ENCODE results near the gene VCL. TPM values are rescaled to one million over a fixed set of nuclear protein-coding genes. Genes with fewer than 3 reads are reported as not detected.

VCL gene
- total RNA-seq, 1 experiment from 2014 or later: 291 TPM

- H2AK5ac ChIP-seq (ENCODE audit: insufficient read length, low read length): no peak overlapping the region
These were observed 23.5 kb downstream of the VCL start for GRCh38 chr10:74021248-74022055.

More at GRCh38 chr10:74021248-74022055, 23.5 kb downstream of the VCL start:
- Histone ChIP-seq H3K23ac (ENCODE audit: insufficient read length, low read depth, low read length) (no peak overlapping the region), H3K56ac (ENCODE audit: insufficient read length, low read depth, low read length) (no peak overlapping the region), H3K23me2 (ENCODE audit: insufficient read length, low read depth, low read length, poor library complexity, severe bottlenecking) (no peaks in the 10 kb centered on the region), H2BK15ac (ENCODE audit: low read depth, low read length) (no peak overlapping the region), H3K14ac (ENCODE audit: insufficient read depth, low read length) (no peak overlapping the region), H2BK5ac (ENCODE audit: insufficient read length, low read length) (no peak overlapping the region), H3K18ac (ENCODE audit: insufficient read length, low read depth, low read length) (no peak overlapping the region), H3T11ph (ENCODE audit: low read length) (no peak overlapping the region), H2AFZ (ENCODE audit: low read length) (no peak overlapping the region), H3K27ac (ENCODE audit: insufficient read length, low read depth, low read length) (no peak overlapping the region), H2BK12ac (ENCODE audit: insufficient read length, low read depth, low read length) (no peak overlapping the region), H3K9me3 (ENCODE audit: control insufficient read depth, low read depth, low read length) (no peaks in the 10 kb centered on the region), H3K27me3 (ENCODE audit: insufficient read depth, low read length) (no peaks in the 10 kb centered on the region), H3K4ac (ENCODE audit: low read depth, low read length) (no peak overlapping the region), H4K8ac (replicated peaks; ENCODE audit: insufficient read length, low read depth, low read length) (no peak overlapping the region), H3K79me2 (ENCODE audit: insufficient read depth, low read length) (peaks cover 40% of the 10 kb centered on the region; the same call in 1 of the 2 replicates), H3K4me1 (ENCODE audit: insufficient read depth, low read length) (peaks cover 9% of the 10 kb centered on the region; the same call in 1 of the 2 replicates), H3K9ac (ENCODE audit: extremely low read depth, insufficient read length, low read length) (no peak overlapping the region), H3K79me1 (ENCODE audit: insufficient read depth, low read depth, low read length, poor library complexity, severe bottlenecking) (no peaks in the 10 kb centered on the region), H4K5ac (ENCODE audit: insufficient read length, low read depth, low read length) (no peak overlapping the region), H4K20me1 (ENCODE audit: control insufficient read depth, insufficient read depth, insufficient read length) (no peaks in the 10 kb centered on the region), H2BK20ac (ENCODE audit: low read depth, low read length, poor library complexity, severe bottlenecking) (no peak overlapping the region), H2BK120ac (ENCODE audit: low read depth, low read length, poor library complexity, severe bottlenecking) (no peak overlapping the region), H3K4me2 (ENCODE audit: insufficient read depth, insufficient read length, low read length) (no peak overlapping the region), H4K91ac (ENCODE audit: insufficient read length, low read depth, low read length) (no peak overlapping the region)
- Mint-ChIP-seq H3K27me3 (ENCODE audit: low read depth) (no peaks in the 10 kb centered on the region), H3K4me1 (peaks cover 39 to 44% of the 10 kb centered on the region in 2 experiments), H3K9me3 (no peaks in the 10 kb centered on the region), H3K36me3 (ENCODE audit: insufficient read depth in 1 of 3, low read depth in 3 of 3) (peaks cover 12 to 28% (median 23%) of the 10 kb centered on the region in 3 experiments), H3K4me3 (no peak overlapping the region), H3K27ac (peak overlapping the region; percentile 19 to 93 (median 65); a peak in 6 of 7 replicates)
- TF ChIP-seq, protein P1, sequence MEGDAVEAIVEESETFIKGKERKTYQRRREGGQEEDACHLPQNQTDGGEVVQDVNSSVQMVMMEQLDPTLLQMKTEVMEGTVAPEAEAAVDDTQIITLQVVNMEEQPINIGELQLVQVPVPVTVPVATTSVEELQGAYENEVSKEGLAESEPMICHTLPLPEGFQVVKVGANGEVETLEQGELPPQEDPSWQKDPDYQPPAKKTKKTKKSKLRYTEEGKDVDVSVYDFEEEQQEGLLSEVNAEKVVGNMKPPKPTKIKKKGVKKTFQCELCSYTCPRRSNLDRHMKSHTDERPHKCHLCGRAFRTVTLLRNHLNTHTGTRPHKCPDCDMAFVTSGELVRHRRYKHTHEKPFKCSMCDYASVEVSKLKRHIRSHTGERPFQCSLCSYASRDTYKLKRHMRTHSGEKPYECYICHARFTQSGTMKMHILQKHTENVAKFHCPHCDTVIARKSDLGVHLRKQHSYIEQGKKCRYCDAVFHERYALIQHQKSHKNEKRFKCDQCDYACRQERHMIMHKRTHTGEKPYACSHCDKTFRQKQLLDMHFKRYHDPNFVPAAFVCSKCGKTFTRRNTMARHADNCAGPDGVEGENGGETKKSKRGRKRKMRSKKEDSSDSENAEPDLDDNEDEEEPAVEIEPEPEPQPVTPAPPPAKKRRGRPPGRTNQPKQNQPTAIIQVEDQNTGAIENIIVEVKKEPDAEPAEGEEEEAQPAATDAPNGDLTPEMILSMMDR (conservative IDR thresholded peaks at IDR 0.05): no peak
- DNase-seq: no peak
- WGBS (ENCODE audit: extremely low coverage, insufficient read length, low lambda C conversion rate): no CpG with 5 or more reads among the region's 4 CpGs

Measured in H9 (cell line).